HFF-Myc (cell line): ENCODE measurements around the gene GJA9.
"Not testable (repeated sequence)": the region's sequence is repeated elsewhere in the genome, so short reads cannot be mapped to it uniquely, and the experiment has no call there.

ENCODE experiments used
- DNase-seq: peaks from one replicate; pipeline ENCODE4 v3.0.0-alpha.2; 2011; ENCODE audit warnings: low read depth; ENCODE audit errors: extremely low read depth
- H3K4me3 ChIP-seq: replicated peaks from 2 replicates; pipeline ENCODE4 v1.5.1; 2011; ENCODE audit warnings: low read depth, mild to moderate bottlenecking, control low read depth, low read length
- TF ChIP-seq, protein P1 (sequence below): IDR thresholded peaks from 2 replicates; pipeline ENCODE4 v1.5.1; 2012; ENCODE audit warnings: mild to moderate bottlenecking, low read depth, low read length, control low read depth; ENCODE audit errors: missing control alignments

Gene GJA9

DNA sequence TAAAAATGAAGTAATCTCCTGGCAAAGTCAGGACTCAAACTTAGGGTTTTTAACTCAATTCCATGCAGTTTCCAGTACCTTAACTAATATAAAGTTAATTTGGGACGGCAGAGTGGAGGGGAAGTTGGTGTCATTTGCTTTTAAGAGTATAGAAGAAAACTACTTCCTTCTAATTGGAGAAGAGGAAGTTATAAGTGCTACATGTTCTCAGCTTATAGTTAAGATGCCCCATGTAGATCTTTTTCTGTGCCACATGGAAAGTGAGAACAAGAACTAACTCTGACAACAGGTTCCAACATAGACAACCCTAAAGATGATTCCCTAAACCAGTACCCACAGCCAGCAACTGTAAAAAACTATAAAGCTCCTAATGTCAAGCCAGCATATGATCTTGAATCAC lies 33.3 kb downstream of the GJA9 start:
- TF ChIP-seq, protein P1, sequence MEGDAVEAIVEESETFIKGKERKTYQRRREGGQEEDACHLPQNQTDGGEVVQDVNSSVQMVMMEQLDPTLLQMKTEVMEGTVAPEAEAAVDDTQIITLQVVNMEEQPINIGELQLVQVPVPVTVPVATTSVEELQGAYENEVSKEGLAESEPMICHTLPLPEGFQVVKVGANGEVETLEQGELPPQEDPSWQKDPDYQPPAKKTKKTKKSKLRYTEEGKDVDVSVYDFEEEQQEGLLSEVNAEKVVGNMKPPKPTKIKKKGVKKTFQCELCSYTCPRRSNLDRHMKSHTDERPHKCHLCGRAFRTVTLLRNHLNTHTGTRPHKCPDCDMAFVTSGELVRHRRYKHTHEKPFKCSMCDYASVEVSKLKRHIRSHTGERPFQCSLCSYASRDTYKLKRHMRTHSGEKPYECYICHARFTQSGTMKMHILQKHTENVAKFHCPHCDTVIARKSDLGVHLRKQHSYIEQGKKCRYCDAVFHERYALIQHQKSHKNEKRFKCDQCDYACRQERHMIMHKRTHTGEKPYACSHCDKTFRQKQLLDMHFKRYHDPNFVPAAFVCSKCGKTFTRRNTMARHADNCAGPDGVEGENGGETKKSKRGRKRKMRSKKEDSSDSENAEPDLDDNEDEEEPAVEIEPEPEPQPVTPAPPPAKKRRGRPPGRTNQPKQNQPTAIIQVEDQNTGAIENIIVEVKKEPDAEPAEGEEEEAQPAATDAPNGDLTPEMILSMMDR: no peak
- no peak for DNase-seq
- no peak overlapping the region for H3K4me3 ChIP-seq

DNA sequence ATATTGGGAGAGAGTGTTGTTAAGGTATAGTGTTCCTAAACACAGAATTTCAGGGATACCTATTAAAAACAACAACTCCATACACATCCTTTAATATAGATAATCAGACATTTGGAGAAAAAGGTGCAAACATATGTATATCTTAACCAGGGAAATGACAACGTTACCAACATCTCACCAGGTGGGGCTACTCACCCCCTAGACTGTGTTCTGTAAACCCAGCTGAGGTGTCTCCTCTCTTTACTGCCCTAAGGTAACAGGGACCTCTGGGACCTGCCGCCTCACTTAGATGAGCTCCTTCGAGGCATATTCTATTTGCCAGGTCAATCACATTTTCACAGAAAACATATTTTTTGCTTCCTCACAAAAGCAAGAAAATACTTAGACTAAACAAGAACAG lies 35.2 kb downstream of the GJA9 start:
- no peak for DNase-seq
- TF ChIP-seq, protein P1: no peak
- H3K4me3 ChIP-seq: no peak overlapping the region

DNA sequence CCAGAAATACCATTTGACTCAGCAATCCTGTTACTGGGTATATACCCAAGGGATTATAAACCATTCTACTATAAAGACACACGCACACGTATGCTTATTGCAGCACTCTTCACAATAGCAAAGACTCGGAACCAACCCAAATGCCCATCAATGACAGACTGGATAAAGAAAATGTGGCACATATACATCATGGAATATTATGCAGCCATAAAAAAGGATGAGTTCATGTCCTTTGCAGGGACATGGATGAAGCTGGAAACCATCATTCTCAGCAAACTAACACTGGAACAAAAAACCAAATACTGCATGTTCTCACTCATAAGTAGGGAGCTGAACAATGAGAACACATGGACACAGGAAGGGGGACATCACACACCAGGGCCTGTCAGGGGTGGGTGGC lies 36.3 kb downstream of the GJA9 start:
- not testable (repeated sequence) for DNase-seq, H3K4me3 ChIP-seq

DNA sequence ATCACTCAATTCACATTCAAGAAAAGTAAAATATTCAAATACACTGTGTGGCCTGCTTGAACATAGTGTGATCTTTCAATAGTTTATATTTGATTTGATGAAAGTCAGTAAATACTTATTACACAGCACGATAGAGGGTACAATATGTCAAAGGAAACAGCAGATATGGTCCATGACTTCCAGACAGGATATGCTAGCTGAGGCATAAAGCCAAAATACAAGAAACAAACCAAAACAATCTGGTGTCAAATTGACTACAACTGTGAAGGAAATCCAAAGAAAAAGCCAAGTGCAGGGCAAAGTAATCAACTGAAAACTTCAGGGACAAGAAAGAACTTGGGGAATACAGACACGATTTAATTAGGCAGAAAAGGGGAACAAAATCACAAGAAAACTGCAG lies 41.1 kb downstream of the GJA9 start:
- DNase-seq: no peak
- no peak overlapping the region for H3K4me3 ChIP-seq
- TF ChIP-seq, protein P1: no peak

DNA sequence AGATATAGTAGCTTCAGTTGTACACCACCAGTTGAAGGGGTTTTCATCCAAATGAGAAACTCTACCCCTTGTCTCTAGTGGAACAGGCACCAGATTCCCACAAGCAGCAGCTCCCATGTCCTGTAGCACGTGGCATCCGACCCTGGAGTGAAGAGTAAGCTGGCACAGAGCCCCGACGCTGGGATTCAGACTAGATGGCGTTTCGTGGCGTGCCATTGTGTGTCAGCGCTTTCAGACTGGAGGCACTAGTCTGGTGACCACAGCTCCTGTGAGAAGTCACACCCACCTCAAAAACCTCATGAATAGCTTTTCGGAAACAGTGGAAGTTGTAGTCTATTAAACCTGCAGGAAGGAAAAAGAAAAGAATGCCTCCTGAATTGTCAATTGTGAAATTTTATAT lies 42.0 kb downstream of the GJA9 start:
- TF ChIP-seq, protein P1: no peak
- no peak for DNase-seq
- H3K4me3 ChIP-seq: no peak overlapping the region

DNA sequence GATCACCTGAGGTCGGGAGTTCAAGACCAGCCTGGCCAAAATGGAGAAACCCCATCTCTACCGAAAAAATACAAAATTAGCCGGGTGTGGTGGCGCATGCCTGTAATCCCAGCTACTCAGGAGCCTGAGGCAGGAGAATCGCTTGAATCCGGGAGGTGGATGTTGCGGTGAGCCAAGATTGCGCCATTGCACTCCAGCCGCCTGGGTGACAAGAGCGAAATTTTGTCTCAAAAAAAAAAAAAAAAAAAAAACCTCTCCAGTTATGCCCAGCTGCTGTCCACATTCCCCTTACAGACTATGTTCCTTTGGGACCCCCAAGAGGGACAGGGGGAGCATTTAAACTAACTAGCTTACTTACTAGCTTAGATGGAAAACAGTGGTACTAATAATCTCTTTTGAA lies 45.1 kb downstream of the GJA9 start:
- DNase-seq, H3K4me3 ChIP-seq: not testable (repeated sequence)

DNA sequence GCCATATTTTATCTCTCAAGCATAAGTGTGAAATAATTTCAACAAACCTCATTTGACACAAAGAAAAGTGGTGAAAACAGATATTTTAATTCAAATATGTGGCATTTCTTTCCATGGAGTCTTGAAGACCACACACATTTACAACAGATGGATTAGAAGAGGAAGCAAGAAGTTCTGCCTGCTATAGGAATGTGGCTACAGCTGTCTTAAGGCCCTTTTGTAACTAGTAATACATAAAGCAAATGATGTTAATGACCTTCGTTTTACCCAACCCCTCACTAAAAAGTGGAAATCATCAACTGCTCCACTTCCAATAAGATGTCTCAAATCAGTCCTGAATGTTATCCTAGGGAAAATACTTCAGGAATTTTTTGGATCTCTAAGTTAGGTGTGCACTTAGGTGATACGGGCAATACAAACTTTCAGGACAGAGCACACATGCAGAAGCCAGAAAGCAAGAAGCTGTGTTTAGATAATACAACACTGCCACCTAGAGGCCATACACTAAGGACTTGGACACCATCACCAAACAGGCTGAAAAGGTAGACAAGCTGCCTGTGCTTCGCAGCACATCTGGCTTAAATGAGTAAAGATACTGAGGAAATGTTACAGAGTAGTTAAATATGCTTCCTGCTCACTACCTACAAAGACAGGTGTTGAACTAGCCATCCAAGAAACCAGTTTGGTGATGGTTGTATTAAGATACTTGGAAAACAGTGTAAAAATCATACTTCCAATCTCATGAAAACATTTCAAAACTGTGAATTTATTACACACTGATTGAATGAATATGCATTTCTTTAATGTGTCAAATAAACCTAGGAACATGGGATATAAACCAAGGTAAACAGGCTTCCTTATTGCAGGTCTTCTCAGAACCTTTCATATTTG lies 46.2 kb downstream of the GJA9 start:
- DNase-seq: peak; percentile 67
- TF ChIP-seq, protein P1: peak; percentile 71
- H3K4me3 ChIP-seq: no peak overlapping the region

DNA sequence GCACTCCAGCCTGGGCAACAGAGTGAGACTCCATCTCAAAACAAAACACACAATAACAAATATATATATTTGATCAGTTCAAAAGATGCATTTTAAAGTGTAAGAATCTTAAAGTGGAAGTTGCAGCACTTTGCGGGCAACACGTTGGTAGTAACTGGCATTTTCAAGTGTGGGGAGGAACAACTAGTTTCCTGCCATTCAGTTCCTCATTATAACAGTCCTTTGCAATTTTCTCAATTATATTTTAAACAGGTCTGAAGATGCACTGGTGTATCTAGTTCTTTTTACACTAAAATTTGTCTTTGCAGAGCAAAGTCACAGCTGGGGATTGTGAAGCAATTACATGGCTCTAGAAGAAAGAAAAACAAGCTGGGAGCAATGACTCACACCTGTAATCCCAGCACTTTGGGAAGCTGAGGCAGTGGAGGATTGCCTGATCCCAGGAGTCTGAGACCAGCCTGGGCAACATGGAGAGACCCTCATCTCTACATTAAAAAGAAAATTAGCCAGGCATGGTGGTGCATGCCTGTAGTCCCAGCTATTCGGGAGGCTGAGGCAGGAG lies 47.1 kb downstream of the GJA9 start:
- no peak for DNase-seq
- TF ChIP-seq, protein P1: no peak
- H3K4me3 ChIP-seq: no peak overlapping the region
